T-helper 1 cell (primary cell): ENCODE measurements around the gene CRYBB2.
A peak's percentile ranks its signal among the peaks of the same experiment; 100 is the strongest.
"Not testable (repeated sequence)": the region's sequence is repeated elsewhere in the genome, so short reads cannot be mapped to it uniquely, and the experiment has no call there.

ENCODE experiments used
- DNase-seq, 5 donors: peaks; one replicate each; pipeline ENCODE4 v3.0.0-alpha.2; 2012 to 2020
- total RNA-seq, 4 donors: gene quantifications; one replicate each; lab custom pipeline; 2026; lab: John Stamatoyannopoulos, UW

Gene CRYBB2
- 0 to 0.12 (median 0) reads per million in 4 donors for total RNA-seq

GRCh38 chr22:25219211-25219689, at the start of gene CRYBB2:
Gene CRYBB2 (plus strand): TSS chr22:25219639. CDS start chr22:25221430, 1,791 bp downstream.
- DNase-seq: no peak

GRCh38 chr22:25170426-25170980, 48.9 kb upstream of the CRYBB2 start:
- DNase-seq: no peak

GRCh38 chr22:25172153-25172552, 47.3 kb upstream of the CRYBB2 start:
- peak in 1 of 5 donors; percentile 25 for DNase-seq

GRCh38 chr22:25174156-25174887, 45.1 kb upstream of the CRYBB2 start:
- DNase-seq: no peak

- no peak for DNase-seq
Observed at GRCh38 chr22:25174888-25175411, 44.5 kb upstream of the CRYBB2 start.

- DNase-seq: no peak
Observed at GRCh38 chr22:25176175-25176574, 43.3 kb upstream of the CRYBB2 start.

GRCh38 chr22:25176799-25177198, 42.6 kb upstream of the CRYBB2 start:
- DNase-seq: no peak

GRCh38 chr22:25177226-25177625, 42.2 kb upstream of the CRYBB2 start:
- DNase-seq: no peak

GRCh38 chr22:25177895-25178294, 41.5 kb upstream of the CRYBB2 start:
- DNase-seq: no peak

GRCh38 chr22:25178348-25178747, 41.1 kb upstream of the CRYBB2 start:
- DNase-seq: not testable (repeated sequence)

GRCh38 chr22:25178869-25179631, 40.4 kb upstream of the CRYBB2 start:
- DNase-seq: not testable (repeated sequence)

- DNase-seq: no peak
Observed at GRCh38 chr22:25182131-25183110, 37.0 kb upstream of the CRYBB2 start.

- no peak for DNase-seq
Observed at GRCh38 chr22:25183949-25184619, 35.4 kb upstream of the CRYBB2 start.

- DNase-seq: no peak
Observed at GRCh38 chr22:25186140-25186539, 33.3 kb upstream of the CRYBB2 start.

- no peak for DNase-seq
Observed at GRCh38 chr22:25187469-25187868, 32.0 kb upstream of the CRYBB2 start.

- DNase-seq: no peak
Observed at GRCh38 chr22:25192406-25192805, 27.0 kb upstream of the CRYBB2 start.

GRCh38 chr22:25193130-25193529, 26.3 kb upstream of the CRYBB2 start:
- DNase-seq: no peak

- no peak for DNase-seq
Observed at GRCh38 chr22:25193548-25193947, 25.9 kb upstream of the CRYBB2 start.

- DNase-seq: no peak
Observed at GRCh38 chr22:25196326-25196725, 23.1 kb upstream of the CRYBB2 start.

GRCh38 chr22:25197340-25197739, 22.1 kb upstream of the CRYBB2 start:
- no peak for DNase-seq

- no peak for DNase-seq
Observed at GRCh38 chr22:25199731-25200520, 19.5 kb upstream of the CRYBB2 start, which contains the start of gene CRYBB3. Gene CRYBB3 (plus strand): TSS chr22:25199858. CDS start chr22:25201397, 1,539 bp downstream.
